IPS-15b (cell line): ENCODE measurements around the gene FXR1.
"Not testable (repeated sequence)": the region's sequence is repeated elsewhere in the genome, so short reads cannot be mapped to it uniquely, and the experiment has no call there.

Source experiments
- H3K27me3 ChIP-seq: one replicate; pipeline ENCODE4 v1.6.1; 2013; ENCODE audit warnings: low read length; ENCODE audit not compliant: control insufficient read depth, insufficient read depth
- H3K36me3 ChIP-seq: one replicate; pipeline ENCODE4 v1.6.1; 2013; ENCODE audit warnings: low read length; ENCODE audit not compliant: control insufficient read depth, insufficient read depth
- H3K4me1 ChIP-seq: one replicate; pipeline ENCODE4 v1.6.1; 2013; ENCODE audit warnings: mild to moderate bottlenecking, low read length; ENCODE audit not compliant: control insufficient read depth, insufficient read depth
- H3K4me3 ChIP-seq: one replicate; pipeline ENCODE4 v1.5.1; 2013; ENCODE audit warnings: low read depth, low read length
- H3K9ac ChIP-seq: one replicate; pipeline ENCODE4 v1.6.1; 2013; ENCODE audit warnings: low read depth, mild to moderate bottlenecking, low read length
- H3K9me3 ChIP-seq: one replicate; pipeline ENCODE4 v1.6.1; 2013; ENCODE audit warnings: mild to moderate bottlenecking, low read length; ENCODE audit not compliant: control insufficient read depth, insufficient read depth

The FXR1 gene

DNA sequence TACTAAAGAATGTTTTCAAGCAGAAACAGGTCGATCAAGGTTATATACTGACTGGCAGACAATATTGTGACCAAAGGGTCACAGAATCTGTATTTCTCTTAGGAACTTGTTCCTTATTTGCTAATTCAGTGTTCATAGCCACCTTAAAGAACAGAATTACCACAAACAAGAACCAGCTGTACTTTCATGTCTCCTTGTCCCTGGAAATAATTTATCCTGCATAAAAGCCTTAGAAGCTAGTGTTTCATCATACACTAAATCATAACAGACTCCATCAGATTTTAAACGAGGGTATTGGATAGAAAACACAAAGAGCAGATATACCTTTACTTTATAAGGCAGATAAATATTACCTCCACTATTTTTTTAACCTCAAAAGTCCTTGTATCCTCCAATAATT lies 70.7 kb downstream of the FXR1 start:
- Histone ChIP-seq H3K4me3 (no peak overlapping the region), H3K36me3 (no peaks in the 10 kb centered on the region), H3K4me1 (no peaks in the 10 kb centered on the region), H3K9ac (no peak overlapping the region), H3K27me3 (no peaks in the 10 kb centered on the region), H3K9me3 (no peaks in the 10 kb centered on the region)

DNA sequence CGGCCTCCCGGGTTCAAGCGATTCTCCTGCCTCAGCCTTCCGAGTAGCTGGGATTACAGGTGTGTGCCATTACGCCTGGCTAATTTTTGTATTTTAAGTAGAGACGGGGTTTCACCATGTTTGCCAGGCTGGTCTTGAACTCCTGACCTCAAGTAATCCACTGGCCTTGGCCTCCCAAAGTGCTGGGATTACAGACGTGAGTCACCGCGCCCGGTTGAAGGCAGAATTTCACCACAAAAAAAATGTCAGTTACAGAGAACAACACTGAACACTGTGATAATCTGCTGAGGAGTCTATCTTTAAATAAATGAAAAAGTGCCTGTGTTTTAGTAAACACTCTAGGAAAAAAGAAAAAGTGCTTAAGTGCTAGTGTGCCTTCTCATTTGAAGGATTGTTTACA lies 73.9 kb downstream of the FXR1 start:
- not testable (repeated sequence) for H3K36me3 ChIP-seq, H3K27me3 ChIP-seq, H3K4me1 ChIP-seq, H3K9ac ChIP-seq, H3K4me3 ChIP-seq, H3K9me3 ChIP-seq

DNA sequence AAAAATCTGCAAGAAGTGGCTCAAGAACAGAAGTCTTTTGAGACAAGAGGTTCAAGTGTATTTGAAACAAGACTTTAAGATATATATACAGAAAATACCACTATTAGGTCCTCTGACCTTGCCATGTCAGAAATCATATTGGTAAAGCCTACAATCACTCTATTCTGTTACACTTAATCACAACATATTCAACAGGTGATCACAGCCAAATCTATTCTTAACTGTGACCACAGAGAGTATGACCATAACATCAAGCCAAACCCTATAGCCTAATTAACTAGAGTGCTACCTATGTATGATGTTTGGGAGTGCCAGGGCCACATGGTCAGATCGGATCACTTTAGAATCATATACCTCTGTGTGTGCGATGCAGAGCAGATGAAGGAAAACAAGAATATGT lies 74.9 kb downstream of the FXR1 start:
- Histone ChIP-seq H3K4me1 (no peaks in the 10 kb centered on the region), H3K9ac (no peak overlapping the region), H3K36me3 (no peaks in the 10 kb centered on the region), H3K4me3 (no peak overlapping the region), H3K27me3 (no peaks in the 10 kb centered on the region), H3K9me3 (no peaks in the 10 kb centered on the region)

DNA sequence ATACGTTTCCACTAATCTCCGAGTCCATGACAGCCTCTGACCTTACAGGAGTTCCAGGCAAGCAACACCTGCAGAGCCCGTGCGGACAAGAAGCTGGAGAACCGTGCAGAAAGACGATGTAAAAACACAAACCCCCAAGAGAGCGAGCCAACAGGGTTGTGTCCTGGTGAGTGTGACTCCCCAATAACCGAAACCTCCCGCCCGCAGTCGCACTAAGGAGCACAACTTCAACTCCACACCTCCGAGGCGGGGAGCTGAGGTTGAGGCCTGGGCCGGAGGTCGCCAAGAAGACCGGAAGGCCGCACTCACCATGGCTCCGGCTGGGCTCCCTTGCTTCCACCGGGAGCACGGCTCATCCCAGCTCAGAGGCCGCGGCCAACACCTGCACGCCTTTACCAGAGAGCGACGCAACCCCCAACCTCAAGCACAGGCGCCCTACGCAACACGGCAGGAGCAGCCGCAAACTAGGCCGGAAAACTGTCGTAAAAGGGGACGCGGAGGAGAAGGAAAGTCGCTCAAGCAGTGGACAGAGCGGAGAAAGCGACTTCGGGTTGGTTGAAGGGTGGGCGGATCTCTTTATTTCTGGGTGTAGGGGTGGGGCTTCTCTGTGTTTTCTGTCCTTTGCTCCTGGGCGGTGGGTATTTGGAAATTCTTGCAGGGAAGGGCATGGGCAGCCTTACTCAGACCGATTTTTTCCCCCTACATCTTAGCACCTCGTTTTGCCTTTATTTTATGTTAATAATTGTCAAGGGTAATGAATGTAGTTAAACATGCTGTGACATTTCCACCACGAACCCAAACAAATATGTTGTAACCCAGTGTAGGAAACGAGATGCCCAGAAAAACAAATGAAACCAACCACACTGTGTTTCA lies 77.1 kb downstream of the FXR1 start, which contains the start of gene DNAJC19:
Gene DNAJC19, minus strand, starts transcription at position 446 of the 873 bp plus-strand sequence. Its CDS starts 134 bp downstream, at position 312.
- H3K9me3 ChIP-seq = no peaks in the 10 kb centered on the region

DNA sequence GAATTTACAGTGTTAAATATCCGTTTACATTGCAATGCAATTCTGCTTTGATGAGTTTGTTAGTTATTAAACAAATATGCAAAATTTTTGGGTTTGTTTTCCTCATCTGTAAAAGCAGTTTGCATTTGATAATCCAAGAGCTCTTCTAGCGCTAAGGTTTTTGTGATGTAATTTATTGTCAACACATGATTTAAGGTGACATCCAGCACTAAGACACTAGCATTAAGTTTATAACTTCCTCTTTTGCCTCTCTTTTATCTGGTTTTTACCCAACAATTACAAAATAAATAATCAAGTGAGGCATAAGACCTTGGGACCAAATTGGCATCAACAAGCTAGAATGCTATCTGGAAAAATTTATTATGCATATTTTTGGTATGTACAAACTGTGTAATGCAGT lies 78.0 kb downstream of the FXR1 start:
- Histone ChIP-seq H3K4me1 (no peaks in the 10 kb centered on the region), H3K27me3 (no peaks in the 10 kb centered on the region), H3K4me3 (no peak overlapping the region), H3K36me3 (no peaks in the 10 kb centered on the region), H3K9me3 (no peaks in the 10 kb centered on the region), H3K9ac (no peak overlapping the region)

More for the DNA sequence above, 77.1 kb downstream of the FXR1 start, which contains the start of gene DNAJC19:
- H3K4me3 ChIP-seq = peak within 1 kb of the TSS; percentile 99
- no peaks in the 10 kb centered on the region for H3K4me1 ChIP-seq
- no peaks in the 10 kb centered on the region for H3K27me3 ChIP-seq
- H3K36me3 ChIP-seq = no peaks in the 10 kb centered on the region
- H3K9ac ChIP-seq = peak within 1 kb of the TSS; percentile 98

DNA sequence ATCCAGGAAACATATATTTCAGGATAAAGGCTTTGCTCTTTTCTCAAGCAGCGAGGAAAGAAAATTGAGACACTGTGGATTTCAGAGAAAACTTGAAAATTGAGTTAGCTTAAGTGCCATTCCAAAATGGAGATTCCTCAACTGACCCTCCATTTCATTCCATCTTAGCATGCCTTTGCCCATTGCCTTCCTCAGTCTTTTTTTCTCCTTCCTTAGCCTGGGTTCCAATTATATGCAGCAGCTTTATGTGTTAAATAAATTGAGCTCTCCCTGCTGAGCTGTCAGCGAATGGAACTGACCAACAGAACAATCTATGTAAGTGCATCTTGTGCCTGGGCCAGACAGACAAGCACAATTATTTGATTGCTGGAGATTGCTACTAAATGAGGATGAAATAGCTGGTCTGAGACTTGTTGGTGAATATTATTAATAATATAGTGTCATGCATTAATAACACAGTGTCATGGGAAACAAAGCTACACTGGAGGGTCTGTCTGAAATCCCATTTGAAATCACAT lies 84.0 kb downstream of the FXR1 start:
- no peaks in the 10 kb centered on the region for H3K9me3 ChIP-seq
- no peaks in the 10 kb centered on the region for H3K36me3 ChIP-seq
- no peaks in the 10 kb centered on the region for H3K27me3 ChIP-seq
- H3K4me3 ChIP-seq = no peak overlapping the region
- no peaks in the 10 kb centered on the region for H3K4me1 ChIP-seq
- no peak overlapping the region for H3K9ac ChIP-seq

DNA sequence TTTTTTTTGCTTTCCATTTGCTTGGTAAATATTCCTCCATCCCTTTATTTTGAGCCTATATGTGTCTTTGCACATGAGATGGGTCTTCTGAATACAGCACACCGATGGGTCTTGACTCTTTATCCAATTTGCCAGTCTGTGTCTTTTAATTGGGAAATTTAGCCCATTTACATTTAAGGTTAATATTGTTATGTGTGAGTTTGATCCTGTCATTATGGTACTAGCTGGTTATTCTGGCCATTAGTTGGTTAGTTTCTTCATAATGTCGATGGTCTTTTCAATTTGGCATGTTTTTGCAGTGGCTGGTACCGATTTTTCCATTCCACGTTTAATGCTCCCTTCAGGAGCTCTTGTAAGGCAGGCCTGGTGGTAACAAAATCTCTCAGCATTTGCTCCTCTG lies 89.9 kb downstream of the FXR1 start:
- H3K9ac ChIP-seq, H3K4me1 ChIP-seq, H3K9me3 ChIP-seq, H3K4me3 ChIP-seq, H3K27me3 ChIP-seq, H3K36me3 ChIP-seq: not testable (repeated sequence)

DNA sequence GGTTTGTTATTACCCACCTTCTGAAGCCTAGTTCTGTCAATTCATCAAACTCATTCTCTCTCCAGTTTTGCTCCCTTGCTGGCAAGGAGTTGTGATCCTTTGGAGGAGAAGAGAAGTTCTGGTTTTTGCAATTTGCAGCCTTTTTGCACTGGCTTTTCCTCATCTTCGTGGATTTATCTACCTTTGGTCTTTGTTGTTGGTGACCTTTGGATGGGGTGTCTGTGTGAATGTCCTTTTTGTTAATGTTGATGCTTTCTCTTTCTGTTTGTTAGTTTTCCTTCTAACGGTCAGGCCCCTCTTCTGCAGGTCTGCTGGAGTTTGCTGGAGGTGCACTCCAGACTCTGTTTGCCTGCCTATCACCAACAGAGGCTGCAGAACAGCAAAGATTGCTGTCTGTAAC lies 91.0 kb downstream of the FXR1 start:
- not testable (repeated sequence) for H3K4me1 ChIP-seq, H3K27me3 ChIP-seq, H3K9me3 ChIP-seq, H3K4me3 ChIP-seq, H3K36me3 ChIP-seq, H3K9ac ChIP-seq

DNA sequence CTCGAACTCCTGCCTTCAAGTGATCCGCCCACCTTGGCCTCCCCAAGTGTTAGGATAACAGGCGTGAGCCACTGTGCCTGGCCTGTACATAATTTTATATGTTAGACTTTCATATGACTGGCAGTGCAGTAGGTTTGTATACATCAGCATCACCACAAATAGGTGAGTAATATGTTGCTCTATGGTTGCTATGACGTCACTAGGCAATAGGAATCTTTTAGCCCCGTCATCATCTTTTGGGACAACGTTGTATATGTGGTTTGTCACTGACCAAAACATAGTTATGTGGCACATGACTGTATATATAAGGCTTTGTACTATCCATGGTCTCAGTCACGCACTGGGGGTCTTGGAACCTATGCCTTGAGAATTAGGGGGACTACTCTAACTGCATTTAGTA lies 94.1 kb downstream of the FXR1 start:
- Histone ChIP-seq H3K27me3 (no peaks in the 10 kb centered on the region), H3K9ac (no peak overlapping the region), H3K4me3 (no peak overlapping the region), H3K36me3 (no peaks in the 10 kb centered on the region), H3K9me3 (no peaks in the 10 kb centered on the region), H3K4me1 (peaks cover 2% of the 10 kb centered on the region)

DNA sequence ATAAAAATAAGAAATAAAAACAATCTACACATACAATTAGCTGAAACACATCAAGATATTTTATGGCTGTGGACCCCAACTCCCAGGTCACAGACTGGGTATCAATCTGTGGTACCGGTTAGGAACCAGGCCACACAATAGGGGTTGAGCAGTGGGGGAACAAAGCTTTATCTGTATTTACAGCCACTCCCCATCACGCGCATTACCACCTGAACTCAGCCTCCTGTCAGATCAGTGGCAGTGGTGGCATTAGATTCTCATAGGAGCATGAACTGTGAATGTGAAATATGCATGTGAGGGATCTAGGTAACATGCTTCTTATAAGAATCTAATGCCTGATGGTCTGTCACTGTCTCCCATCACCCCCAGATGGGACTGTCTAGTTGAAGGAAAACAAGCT lies 94.8 kb downstream of the FXR1 start:
- no peak overlapping the region for H3K4me3 ChIP-seq
- peaks cover 2% of the 10 kb centered on the region for H3K4me1 ChIP-seq
- no peaks in the 10 kb centered on the region for H3K36me3 ChIP-seq
- no peaks in the 10 kb centered on the region for H3K27me3 ChIP-seq
- H3K9me3 ChIP-seq = no peaks in the 10 kb centered on the region
- H3K9ac ChIP-seq = no peak overlapping the region

DNA sequence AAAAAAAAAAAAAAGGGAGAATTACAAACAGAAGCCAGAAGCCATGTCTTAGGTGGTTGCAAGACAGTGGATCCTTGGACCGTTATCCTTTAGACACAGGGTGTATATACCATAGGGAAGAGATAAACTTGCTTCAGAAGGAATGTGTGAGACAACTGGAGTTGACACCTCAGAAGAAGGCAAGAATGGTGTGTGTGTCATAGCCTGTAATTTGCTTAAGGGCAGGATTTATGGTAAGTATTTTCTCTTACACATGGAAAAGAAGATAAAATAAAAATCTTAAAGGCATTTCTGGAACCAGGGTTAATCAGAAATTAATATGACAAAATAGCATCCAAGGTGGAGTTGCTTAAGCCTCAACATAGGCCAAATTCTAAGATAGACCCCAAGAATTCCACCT lies 96.3 kb downstream of the FXR1 start:
- no peak overlapping the region for H3K4me3 ChIP-seq
- H3K9ac ChIP-seq = no peak overlapping the region
- no peaks in the 10 kb centered on the region for H3K9me3 ChIP-seq
- no peaks in the 10 kb centered on the region for H3K36me3 ChIP-seq
- peaks cover 2% of the 10 kb centered on the region for H3K4me1 ChIP-seq
- no peaks in the 10 kb centered on the region for H3K27me3 ChIP-seq

DNA sequence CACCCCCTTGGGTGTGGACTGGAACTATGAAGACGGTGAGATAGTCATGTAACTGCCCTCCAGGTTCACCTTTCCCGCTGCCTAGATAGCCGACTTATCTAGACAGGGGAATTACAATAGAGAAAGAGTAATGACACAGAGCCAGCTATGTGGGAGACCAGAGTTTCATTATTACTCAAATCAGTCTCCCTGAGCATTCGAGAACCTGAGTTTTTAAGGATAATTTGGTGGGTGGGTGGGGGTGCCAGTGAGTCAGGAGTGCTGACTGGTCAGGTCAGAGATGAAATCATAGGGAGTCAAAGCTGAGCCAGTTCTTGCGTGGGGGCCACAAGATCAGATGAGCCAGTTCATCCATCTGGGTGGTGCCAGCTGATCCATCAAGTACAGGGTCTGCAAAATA lies 96.8 kb downstream of the FXR1 start:
- Histone ChIP-seq H3K9me3 (no peaks in the 10 kb centered on the region), H3K27me3 (no peaks in the 10 kb centered on the region), H3K36me3 (no peaks in the 10 kb centered on the region), H3K4me1 (peaks cover 2% of the 10 kb centered on the region), H3K4me3 (no peak overlapping the region), H3K9ac (no peak overlapping the region)
